ELF-1 (cell line): ENCODE measurements around the gene NQO1.
A peak's percentile ranks its signal among the peaks of the same experiment; 100 is the strongest.
"Not testable (repeated sequence)": the region's sequence is repeated elsewhere in the genome, so short reads cannot be mapped to it uniquely, and the experiment has no call there.

Experiments used
- DNase-seq: peaks from one replicate; pipeline ENCODE4 v3.0.0-alpha.2; 2016; ENCODE audit warnings: low read depth, low spot score

NQO1 gene

GRCh38 chr16:69726313-69727060 is at the start of gene NQO1:
Gene NQO1, minus strand, starts transcription at chr16:69726560. Its CDS starts 121 bp downstream, at chr16:69726439.
- DNase-seq = peak; percentile 97

- DNase-seq = no peak
Measured at GRCh38 chr16:69775563-69775962, 49.2 kb upstream of the NQO1 start.

- DNase-seq = no peak
Measured at GRCh38 chr16:69773260-69773947, 47.0 kb upstream of the NQO1 start.

- DNase-seq = no peak
Measured at GRCh38 chr16:69771651-69771967, 45.2 kb upstream of the NQO1 start.

GRCh38 chr16:69769404-69769803 is 43.0 kb upstream of the NQO1 start:
- DNase-seq = no peak

- DNase-seq = no peak
Measured at GRCh38 chr16:69768666-69769065, 42.3 kb upstream of the NQO1 start.

- DNase-seq = no peak
Measured at GRCh38 chr16:69767459-69768229, 41.3 kb upstream of the NQO1 start.

GRCh38 chr16:69763599-69763942 is 37.2 kb upstream of the NQO1 start:
- DNase-seq = no peak

- no peak for DNase-seq
Measured at GRCh38 chr16:69762814-69763598, 36.6 kb upstream of the NQO1 start.

GRCh38 chr16:69761983-69762813 is 35.8 kb upstream of the NQO1 start, which contains the start of gene WWP2:
Gene WWP2, plus strand, starts transcription at chr16:69762332. Its CDS starts 24,679 bp downstream, at chr16:69787011.
- peak; percentile 93 for DNase-seq

GRCh38 chr16:69757375-69757774 is 31.0 kb upstream of the NQO1 start:
- not testable (repeated sequence) for DNase-seq

- no peak for DNase-seq
Measured at GRCh38 chr16:69756705-69757104, 30.3 kb upstream of the NQO1 start.

- peak; percentile 99 for DNase-seq
Measured at GRCh38 chr16:69754469-69755310, 28.3 kb upstream of the NQO1 start, which contains the start of gene NOB1. Gene NOB1, minus strand, starts transcription at chr16:69754926. Its CDS starts 16 bp downstream, at chr16:69754910.

- DNase-seq = no peak
Measured at GRCh38 chr16:69754143-69754468, 27.7 kb upstream of the NQO1 start.

GRCh38 chr16:69748694-69749345 is 22.5 kb upstream of the NQO1 start:
- no peak for DNase-seq

GRCh38 chr16:69747115-69747514 is 20.8 kb upstream of the NQO1 start:
- DNase-seq = peak; percentile 25

- DNase-seq = no peak
Measured at GRCh38 chr16:69745959-69746358, 19.6 kb upstream of the NQO1 start.

- no peak for DNase-seq
Measured at GRCh38 chr16:69745232-69745612, 18.9 kb upstream of the NQO1 start.
